Activated T-cell treated with anti-CD3 and anti-CD28 coated beads, Interleukin-2, amount 50 U/mL, for 24 hours (primary cell): ENCODE measurements around the gene IGFBP5.

Experiments used
- DNase-seq: peaks from one replicate; pipeline ENCODE4 v3.0.0-alpha.2; 2020
- H3K27ac Mint-ChIP-seq: 2 replicates; pipeline ENCODE4 v1.8.0; 2020; ENCODE audit warnings: mild to moderate bottlenecking, mixed read lengths
- H3K27me3 Mint-ChIP-seq: 2 replicates; pipeline ENCODE4 v1.8.0; 2020; ENCODE audit warnings: mixed read lengths
- H3K36me3 Mint-ChIP-seq: 2 replicates; pipeline ENCODE4 v1.8.0; 2020; ENCODE audit warnings: low read depth, mixed read lengths
- H3K4me1 Mint-ChIP-seq: 2 replicates; pipeline ENCODE4 v1.8.0; 2020; ENCODE audit warnings: low read depth, mixed read lengths
- H3K4me3 Mint-ChIP-seq: 2 replicates; pipeline ENCODE4 v1.8.0; 2020; ENCODE audit warnings: mild to moderate bottlenecking, moderate library complexity, mixed read lengths
- H3K9me3 Mint-ChIP-seq: 2 replicates; pipeline ENCODE4 v1.8.0; 2020; ENCODE audit warnings: mixed read lengths

The IGFBP5 gene

GRCh38 chr2:216671791-216672343 is 23.5 kb downstream of the IGFBP5 start:
- peaks cover 13% of the 10 kb centered on the region for H3K27me3 Mint-ChIP-seq
- no peaks in the 10 kb centered on the region for H3K36me3 Mint-ChIP-seq
- H3K4me3 Mint-ChIP-seq = no peak overlapping the region
- no peaks in the 10 kb centered on the region for H3K9me3 Mint-ChIP-seq
- H3K4me1 Mint-ChIP-seq = no peaks in the 10 kb centered on the region
- DNase-seq = no peak
- no peak overlapping the region for H3K27ac Mint-ChIP-seq

- H3K9me3 Mint-ChIP-seq = no peaks in the 10 kb centered on the region
- H3K4me3 Mint-ChIP-seq = no peak overlapping the region
- no peak overlapping the region for H3K27ac Mint-ChIP-seq
- no peak for DNase-seq
- H3K27me3 Mint-ChIP-seq = peaks cover 13% of the 10 kb centered on the region
- H3K4me1 Mint-ChIP-seq = no peaks in the 10 kb centered on the region
- H3K36me3 Mint-ChIP-seq = no peaks in the 10 kb centered on the region
Observed at GRCh38 chr2:216671081-216671411, 24.3 kb downstream of the IGFBP5 start.

GRCh38 chr2:216670266-216671080 is 24.9 kb downstream of the IGFBP5 start:
- no peak for DNase-seq
- Mint-ChIP-seq H3K36me3 (no peaks in the 10 kb centered on the region), H3K4me1 (no peaks in the 10 kb centered on the region), H3K27ac (no peak overlapping the region), H3K27me3 (peaks cover 13% of the 10 kb centered on the region), H3K4me3 (no peak overlapping the region), H3K9me3 (no peaks in the 10 kb centered on the region)

- Mint-ChIP-seq H3K36me3 (no peaks in the 10 kb centered on the region), H3K4me1 (no peaks in the 10 kb centered on the region), H3K27me3 (peaks cover 13% of the 10 kb centered on the region), H3K27ac (no peak overlapping the region), H3K9me3 (no peaks in the 10 kb centered on the region), H3K4me3 (no peak overlapping the region)
- peak; percentile 82 for DNase-seq
Observed at GRCh38 chr2:216666461-216667233, 28.7 kb downstream of the IGFBP5 start.

GRCh38 chr2:216665717-216666116 is 29.6 kb downstream of the IGFBP5 start:
- peaks cover 13% of the 10 kb centered on the region for H3K27me3 Mint-ChIP-seq
- H3K27ac Mint-ChIP-seq = no peak overlapping the region
- H3K9me3 Mint-ChIP-seq = no peaks in the 10 kb centered on the region
- no peaks in the 10 kb centered on the region for H3K36me3 Mint-ChIP-seq
- no peak for DNase-seq
- no peak overlapping the region for H3K4me3 Mint-ChIP-seq
- no peaks in the 10 kb centered on the region for H3K4me1 Mint-ChIP-seq

GRCh38 chr2:216665242-216665641 is 30.1 kb downstream of the IGFBP5 start:
- Mint-ChIP-seq H3K27me3 (peaks cover 13% of the 10 kb centered on the region), H3K36me3 (no peaks in the 10 kb centered on the region)
- DNase-seq = no peak

GRCh38 chr2:216664593-216665034 is 30.7 kb downstream of the IGFBP5 start:
- peaks cover 9% of the 10 kb centered on the region for H3K27me3 Mint-ChIP-seq
- no peaks in the 10 kb centered on the region for H3K9me3 Mint-ChIP-seq
- H3K4me1 Mint-ChIP-seq = no peaks in the 10 kb centered on the region
- no peaks in the 10 kb centered on the region for H3K36me3 Mint-ChIP-seq
- no peak for DNase-seq
- no peak overlapping the region for H3K27ac Mint-ChIP-seq
- H3K4me3 Mint-ChIP-seq = no peak overlapping the region

More at GRCh38 chr2:216665242-216665641, 30.1 kb downstream of the IGFBP5 start:
- H3K4me1 Mint-ChIP-seq = no peaks in the 10 kb centered on the region
- no peaks in the 10 kb centered on the region for H3K9me3 Mint-ChIP-seq
- H3K27ac Mint-ChIP-seq = no peak overlapping the region
- no peak overlapping the region for H3K4me3 Mint-ChIP-seq

- Mint-ChIP-seq H3K9me3 (no peaks in the 10 kb centered on the region), H3K27me3 (peaks cover 2% of the 10 kb centered on the region), H3K4me1 (no peaks in the 10 kb centered on the region), H3K4me3 (no peak overlapping the region), H3K36me3 (no peaks in the 10 kb centered on the region), H3K27ac (no peak overlapping the region)
- no peak for DNase-seq
Observed at GRCh38 chr2:216663846-216664245, 31.5 kb downstream of the IGFBP5 start.

- Mint-ChIP-seq H3K27me3 (peaks cover 2% of the 10 kb centered on the region), H3K9me3 (no peaks in the 10 kb centered on the region), H3K4me3 (no peak overlapping the region), H3K36me3 (no peaks in the 10 kb centered on the region), H3K4me1 (no peaks in the 10 kb centered on the region), H3K27ac (no peak overlapping the region)
- DNase-seq = no peak
Observed at GRCh38 chr2:216663106-216663505, 32.2 kb downstream of the IGFBP5 start.

GRCh38 chr2:216661639-216662375 is 33.5 kb downstream of the IGFBP5 start:
- H3K36me3 Mint-ChIP-seq = no peaks in the 10 kb centered on the region
- no peak overlapping the region for H3K4me3 Mint-ChIP-seq
- H3K27ac Mint-ChIP-seq = no peak overlapping the region
- no peaks in the 10 kb centered on the region for H3K9me3 Mint-ChIP-seq
- H3K4me1 Mint-ChIP-seq = no peaks in the 10 kb centered on the region
- DNase-seq = no peak
- no peaks in the 10 kb centered on the region for H3K27me3 Mint-ChIP-seq

GRCh38 chr2:216661051-216661450 is 34.3 kb downstream of the IGFBP5 start:
- Mint-ChIP-seq H3K36me3 (no peaks in the 10 kb centered on the region), H3K27ac (no peak overlapping the region), H3K4me3 (no peak overlapping the region), H3K27me3 (no peaks in the 10 kb centered on the region), H3K9me3 (no peaks in the 10 kb centered on the region), H3K4me1 (no peaks in the 10 kb centered on the region)
- no peak for DNase-seq

GRCh38 chr2:216660496-216660895 is 34.9 kb downstream of the IGFBP5 start:
- Mint-ChIP-seq H3K36me3 (no peaks in the 10 kb centered on the region), H3K4me3 (no peak overlapping the region), H3K9me3 (no peaks in the 10 kb centered on the region), H3K27me3 (no peaks in the 10 kb centered on the region), H3K27ac (no peak overlapping the region), H3K4me1 (no peaks in the 10 kb centered on the region)
- no peak for DNase-seq

GRCh38 chr2:216659276-216659675 is 36.1 kb downstream of the IGFBP5 start:
- H3K36me3 Mint-ChIP-seq = no peaks in the 10 kb centered on the region
- H3K4me3 Mint-ChIP-seq = no peak overlapping the region
- H3K27me3 Mint-ChIP-seq = no peaks in the 10 kb centered on the region
- H3K9me3 Mint-ChIP-seq = no peaks in the 10 kb centered on the region
- H3K27ac Mint-ChIP-seq = no peak overlapping the region
- H3K4me1 Mint-ChIP-seq = no peaks in the 10 kb centered on the region
- no peak for DNase-seq

- Mint-ChIP-seq H3K27me3 (no peaks in the 10 kb centered on the region), H3K4me3 (no peak overlapping the region)
Observed at GRCh38 chr2:216658757-216659156, 36.6 kb downstream of the IGFBP5 start.

More at GRCh38 chr2:216658757-216659156, 36.6 kb downstream of the IGFBP5 start:
- no peaks in the 10 kb centered on the region for H3K36me3 Mint-ChIP-seq
- H3K9me3 Mint-ChIP-seq = no peaks in the 10 kb centered on the region
- no peak overlapping the region for H3K27ac Mint-ChIP-seq
- DNase-seq = no peak
- H3K4me1 Mint-ChIP-seq = no peaks in the 10 kb centered on the region
